ENCODE data around the gene SLC9A9.

GRCh38 chr3:143750841-143751240 lies 97.4 kb downstream of the SLC9A9 start:
- TF ChIP-seq CTCF (IDR thresholded peaks at IDR 0.05; ENCODE audit: low read depth, low read length) (no peak), EZH2phosphoT487 (IDR thresholded peaks at IDR 0.05; ENCODE audit: low read depth) (no peak)
